H1 (cell line): ENCODE data around the gene PLEKHA1. TPM values are rescaled to one million over a fixed set of nuclear protein-coding genes. Genes with fewer than 3 reads are reported as not detected.

Source experiments
- ASH2L ChIP-seq: fragments of 200-600, 300-600 bp; sonication (generic); IDR thresholded peaks from one replicate; pipeline ENCODE4 v1.7.1; 2017; ENCODE audit warnings: low read length
- ATF3 ChIP-seq: IDR thresholded peaks from 2 replicates; pipeline ENCODE4 v1.6.1; 2011; ENCODE audit warnings: low read depth, mild to moderate bottlenecking, low read length; ENCODE audit not compliant: insufficient read depth
- BACH1 ChIP-seq: IDR thresholded peaks from 2 replicates; pipeline ENCODE4 v1.6.1; 2012; ENCODE audit warnings: low read length, improper control_type of control experiment
- BCL11A ChIP-seq, 2 experiments: IDR thresholded peaks; one replicate each; pipeline ENCODE4 v1.6.1; 2011; ENCODE audit warnings: low read depth in 2 of 2, low read length in 2 of 2, mild to moderate bottlenecking in 2 of 2
- CBX5 ChIP-seq: fragments of 300-800, 300-1000 bp; sonication (generic); IDR thresholded peaks from 2 replicates; pipeline ENCODE4 v1.7.1; 2016; ENCODE audit warnings: antibody characterized with exemption, low read length, low read depth
- CREB1 ChIP-seq: IDR thresholded peaks from 2 replicates; pipeline ENCODE4 v1.6.1; 2012; ENCODE audit warnings: inconsistent platforms
- GTF2F1 ChIP-seq: IDR thresholded peaks from 2 replicates; pipeline ENCODE4 v1.6.1; 2012; ENCODE audit warnings: low read depth, low read length, improper control_type of control experiment, borderline replicate concordance
- HDAC2 ChIP-seq, 2 experiments: fragments of 300-600 bp in 1 of 2; sonication (generic) in 1 of 2; IDR thresholded peaks; 2 replicates each; pipeline ENCODE4 v1.6.1; 2011 to 2012; ENCODE audit warnings: low read depth in 2 of 2, low read length in 2 of 2, mild to moderate bottlenecking in 2 of 2, moderate library complexity in 2 of 2, borderline replicate concordance in 1 of 2, inconsistent platforms in 1 of 2
- JUN ChIP-seq: IDR thresholded peaks from 2 replicates; pipeline ENCODE4 v1.6.1; 2011; ENCODE audit warnings: low read depth, mild to moderate bottlenecking, improper control_type of control experiment, low read length
- NRF1 ChIP-seq: IDR thresholded peaks from 2 replicates; pipeline ENCODE4 v1.6.1; 2011; ENCODE audit warnings: mild to moderate bottlenecking, low read depth, low read length, improper control_type of control experiment
- POU5F1 ChIP-seq: IDR thresholded peaks from 2 replicates; pipeline ENCODE4 v1.6.1; 2011; ENCODE audit warnings: low read depth, mild to moderate bottlenecking, low read length, moderate library complexity
- RAD21 ChIP-seq, 2 experiments: IDR thresholded peaks in 1 of 2; conservative IDR thresholded peaks in 1 of 2; 2 replicates each; pipeline ENCODE4 v1.6.1; 2011; ENCODE audit warnings: low read depth in 2 of 2, low read length in 2 of 2, improper control_type of control experiment in 1 of 2, inconsistent platforms in 1 of 2, mild to moderate bottlenecking in 1 of 2, moderate library complexity in 1 of 2
- RXRA ChIP-seq: IDR thresholded peaks from 2 replicates; pipeline ENCODE4 v1.6.1; 2011; ENCODE audit warnings: low read depth, mild to moderate bottlenecking, low read length, moderate library complexity; ENCODE audit not compliant: insufficient read depth
- SIRT6 ChIP-seq: IDR thresholded peaks from one replicate; pipeline ENCODE4 v1.7.1; 2012; ENCODE audit warnings: low read length, inconsistent platforms
- SP2 ChIP-seq: IDR thresholded peaks from 2 replicates; pipeline ENCODE4 v1.6.1; 2012; ENCODE audit warnings: mild to moderate bottlenecking, low read length, inconsistent platforms
- SP4 ChIP-seq: IDR thresholded peaks from 2 replicates; pipeline ENCODE4 v1.6.1; 2012; ENCODE audit warnings: low read length, inconsistent platforms
- TCF12 ChIP-seq: IDR thresholded peaks from 2 replicates; pipeline ENCODE4 v1.6.1; 2011; ENCODE audit warnings: low read depth, mild to moderate bottlenecking, low read length
- TEAD4 ChIP-seq: IDR thresholded peaks from 2 replicates; pipeline ENCODE4 v1.6.1; 2012; ENCODE audit warnings: low read depth, low read length, inconsistent platforms, mixed read lengths
- YY1 ChIP-seq: IDR thresholded peaks from 2 replicates; pipeline ENCODE4 v1.6.1; 2011; ENCODE audit warnings: low read depth, mild to moderate bottlenecking, low read length
- polyA plus RNA-seq, 7 experiments: library from polyadenylated mRNA; depleted of rRNA in 3 of 7; stranded (reverse) in 5 of 7; unstranded in 2 of 7; fragments of >200 nt in 5 of 7; fragments of 200-250 nt in 2 of 7; gene quantifications; 1 replicate in 5 of 7; 2 replicates in 1 of 7; 4 replicates in 1 of 7; pipeline versions ENCODE4 v1.2.1 to v1.2.3, GENCODE V29; 2011 to 2013; ENCODE audit warnings: missing spikeins in 2 of 7, mixed read lengths in 2 of 7
- total RNA-seq: library from RNA; stranded (reverse); fragmentation: NEBNext Ultra II Directional; extraction: Animal tissue kit (Norgen Biotek cat#: 25700); gene quantifications from 2 replicates; pipeline ENCODE4 v1.2.1, GENCODE V29; 2021
- TF ChIP-seq, protein P1 (sequence below): IDR thresholded peaks from 2 replicates; pipeline ENCODE4 v1.6.1; 2012; ENCODE audit warnings: inconsistent platforms
- TF ChIP-seq, protein P2 (sequence below), 3 experiments: IDR thresholded peaks; 1 replicate in 2 of 3; 2 replicates in 1 of 3; pipeline versions ENCODE4 v1.5.1 to v1.6.1; 2011; ENCODE audit warnings: low read length in 3 of 3, mild to moderate bottlenecking in 3 of 3, inconsistent platforms in 2 of 3, low read depth in 1 of 3, moderate library complexity in 1 of 3; ENCODE audit not compliant: insufficient read depth in 1 of 3; ENCODE audit errors: control extremely low read depth in 1 of 3

Gene PLEKHA1
- total and polyA plus RNA-seq, 2 of the 8 experiments (the other 6 are each of a cell fraction or from before 2014, with no cell fraction given) = 15.6 to 39.7 TPM

DNA sequence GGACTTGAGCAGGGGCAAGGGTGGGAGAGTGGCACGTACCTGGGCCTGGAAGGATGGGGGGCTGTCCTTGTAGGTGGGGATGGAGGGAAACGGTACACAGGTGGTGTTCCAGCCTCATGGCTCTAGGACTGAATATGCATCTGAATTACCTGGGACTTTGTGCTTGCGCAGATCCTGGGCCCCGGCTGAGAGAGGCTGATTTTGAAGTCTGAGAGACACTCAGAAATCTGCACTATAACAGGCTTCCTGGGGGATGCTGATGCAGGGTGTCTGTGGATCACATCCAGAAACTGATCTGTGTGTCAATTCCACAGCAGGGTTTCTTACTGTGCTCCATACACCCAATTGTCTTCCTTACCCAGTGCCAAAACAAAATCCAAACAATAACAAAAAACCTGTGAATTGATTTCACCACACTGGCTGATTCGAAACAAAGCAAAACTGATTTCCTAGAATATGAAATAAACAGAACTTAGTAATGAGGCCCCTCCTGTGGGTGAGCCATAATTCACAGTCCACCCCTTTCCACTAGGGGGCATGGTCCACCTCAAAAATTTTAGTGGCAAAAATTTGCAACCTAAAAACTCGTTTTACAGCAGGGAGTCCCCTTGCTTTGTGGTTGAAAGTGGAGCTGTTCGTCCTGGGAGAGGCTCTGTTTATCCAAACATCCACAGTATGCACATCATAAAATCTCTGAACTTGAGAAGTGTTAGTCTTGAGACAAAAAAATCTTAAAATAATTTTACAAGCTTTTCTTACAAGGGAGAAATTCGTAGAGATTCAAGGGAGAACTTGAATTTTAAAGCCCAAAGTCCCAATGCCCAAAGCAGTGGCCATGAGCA is 32.0 kb upstream of the PLEKHA1 start (continued):
- TF ChIP-seq, protein P1, sequence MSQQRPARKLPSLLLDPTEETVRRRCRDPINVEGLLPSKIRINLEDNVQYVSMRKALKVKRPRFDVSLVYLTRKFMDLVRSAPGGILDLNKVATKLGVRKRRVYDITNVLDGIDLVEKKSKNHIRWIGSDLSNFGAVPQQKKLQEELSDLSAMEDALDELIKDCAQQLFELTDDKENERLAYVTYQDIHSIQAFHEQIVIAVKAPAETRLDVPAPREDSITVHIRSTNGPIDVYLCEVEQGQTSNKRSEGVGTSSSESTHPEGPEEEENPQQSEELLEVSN = peak; percentile 75
- no peak for TF ChIP-seq CBX5
- no peak for TF ChIP-seq BCL11A (IDR thresholded peaks at IDR 0.05; ENCODE audit: low read depth in 2 of 2, low read length in 2 of 2)
- peak; percentile 50 for TF ChIP-seq BACH1
- TF ChIP-seq ATF3 = no peak
- no peak for TF ChIP-seq JUN
- no peak for TF ChIP-seq RXRA
- TF ChIP-seq SIRT6 = no peak
- TF ChIP-seq TEAD4 = no peak
- no peak for TF ChIP-seq TCF12
- no peak for TF ChIP-seq SP4
- TF ChIP-seq NRF1 = no peak
- no peak for TF ChIP-seq SP2
- TF ChIP-seq ASH2L = no peak
- no peak for TF ChIP-seq YY1
- 0 out of 4 replicates have a peak, but pooled peaks of 1 of the 2 experiments have one; percentile 6 for TF ChIP-seq HDAC2 (IDR thresholded peaks at IDR 0.05; ENCODE audit: borderline replicate concordance in 1 of 2, low read depth in 2 of 2, low read length in 2 of 2)
- TF ChIP-seq, protein P2, sequence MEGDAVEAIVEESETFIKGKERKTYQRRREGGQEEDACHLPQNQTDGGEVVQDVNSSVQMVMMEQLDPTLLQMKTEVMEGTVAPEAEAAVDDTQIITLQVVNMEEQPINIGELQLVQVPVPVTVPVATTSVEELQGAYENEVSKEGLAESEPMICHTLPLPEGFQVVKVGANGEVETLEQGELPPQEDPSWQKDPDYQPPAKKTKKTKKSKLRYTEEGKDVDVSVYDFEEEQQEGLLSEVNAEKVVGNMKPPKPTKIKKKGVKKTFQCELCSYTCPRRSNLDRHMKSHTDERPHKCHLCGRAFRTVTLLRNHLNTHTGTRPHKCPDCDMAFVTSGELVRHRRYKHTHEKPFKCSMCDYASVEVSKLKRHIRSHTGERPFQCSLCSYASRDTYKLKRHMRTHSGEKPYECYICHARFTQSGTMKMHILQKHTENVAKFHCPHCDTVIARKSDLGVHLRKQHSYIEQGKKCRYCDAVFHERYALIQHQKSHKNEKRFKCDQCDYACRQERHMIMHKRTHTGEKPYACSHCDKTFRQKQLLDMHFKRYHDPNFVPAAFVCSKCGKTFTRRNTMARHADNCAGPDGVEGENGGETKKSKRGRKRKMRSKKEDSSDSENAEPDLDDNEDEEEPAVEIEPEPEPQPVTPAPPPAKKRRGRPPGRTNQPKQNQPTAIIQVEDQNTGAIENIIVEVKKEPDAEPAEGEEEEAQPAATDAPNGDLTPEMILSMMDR (IDR thresholded peaks at IDR 0.05; ENCODE audit: control extremely low read depth in 1 of 3, insufficient read depth in 1 of 3, low read depth in 1 of 3, low read length in 3 of 3) = peak; percentile 36 to 62 (median 57)
- TF ChIP-seq RAD21 (IDR thresholded peaks at IDR 0.05 in 1 of 2, conservative IDR thresholded peaks at IDR 0.05 in 1 of 2; ENCODE audit: low read depth in 2 of 2, low read length in 2 of 2) = peak; percentile 63 to 71
- no peak for TF ChIP-seq POU5F1
- TF ChIP-seq CREB1 = no peak
- no peak for TF ChIP-seq GTF2F1
